Mucosa of descending colon (tissue), 3 donors: ENCODE results near the gene PTPN12. TPM values are rescaled to one million over a fixed set of nuclear protein-coding genes. Genes with fewer than 3 reads are reported as not detected.
"Not testable (repeated sequence)": the region's sequence is repeated elsewhere in the genome, so short reads cannot be mapped to it uniquely, and the experiment has no call there.

Experiments used
- ATAC-seq: fragments of 200-7000 bp; cut with Tn5 transposase; one replicate; pipeline ENCODE4 v1.9.1; 2020; ENCODE audit warnings: mild to moderate bottlenecking, moderate library complexity
- DNase-seq, 3 donors: peaks; one replicate each; pipeline ENCODE4 v3.0.0-alpha.2; 2020
- H3K36me3 ChIP-seq: fragments of 200-600 bp; one replicate; pipeline ENCODE4 v1.8.0; 2021; ENCODE audit warnings: low read depth, mild to moderate bottlenecking
- H3K4me1 ChIP-seq: fragments of 200-600 bp; one replicate; pipeline ENCODE4 v1.8.0; 2021; ENCODE audit warnings: low read depth, mild to moderate bottlenecking
- H3K4me3 ChIP-seq: fragments of 200-600 bp; one replicate; pipeline ENCODE4 v1.8.0; 2021; ENCODE audit warnings: mild to moderate bottlenecking
- H3K9me3 ChIP-seq: fragments of 200-600 bp; one replicate; pipeline ENCODE4 v1.8.0; 2021; ENCODE audit warnings: mild to moderate bottlenecking
- intact Hi-C, 2 donors: fragments of 100-400 bp; cut with DNase I in 1 of 2; cut with micrococcal nuclease in 1 of 2; formaldehyde crosslinking; loops; one replicate each; pipeline versions ENCODE4 v1.11.0 to v1.11.1; 2022; cut with DNase I, micrococcal nuclease
- total RNA-seq, 3 donors: library from RNA; stranded (reverse); fragmentation: NEBNext Ultra II Directional in 2 of 3; extraction: Animal tissue kit (Norgen Biotek cat#: 25700) in 2 of 3; gene quantifications; one replicate each; pipeline versions ENCODE4 v1.2.1 to v1.2.4, GENCODE V29; 2021 to 2023
- TF ChIP-seq, protein P1 (sequence below): fragments of 200-600 bp; IDR thresholded peaks from one replicate; pipeline ENCODE4 v1.8.0; 2022; ENCODE audit warnings: antibody characterized with exemption, mild to moderate bottlenecking
- donor health status: DM: no; HTN: no; CAD: no; lungs with moderate emphysema.
- donor health status: DM: no; HTN: no; CAD: no.
- donor health status: DM: no; HTN: yes; CAD: no.

PTPN12 gene
- total RNA-seq, 3 donors from 2014 or later = 42.0 to 92.1 (median 44.6) TPM

DNA sequence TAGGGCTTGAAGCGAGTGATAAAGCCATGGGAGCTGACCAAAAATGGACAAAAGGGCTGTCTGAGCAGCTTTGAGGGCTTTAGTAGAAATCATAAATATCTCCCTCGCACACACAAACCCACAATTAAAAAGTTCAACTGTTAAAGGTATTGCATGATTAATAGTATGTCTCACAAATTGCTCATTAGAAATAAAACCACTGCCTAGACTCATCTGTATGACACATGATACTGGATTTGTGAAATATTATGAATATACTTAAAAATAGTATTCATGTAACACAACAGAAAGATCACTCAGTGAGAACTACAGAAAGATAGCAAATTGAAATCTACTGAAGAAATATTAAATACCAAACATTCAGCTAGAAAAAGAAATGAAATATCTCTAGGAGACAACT, 11.9 kb upstream of the PTPN12 start:
- H3K36me3 ChIP-seq = no peaks in the 10 kb centered on the region
- intact Hi-C loops = no loop called here
- ATAC-seq (no peak), DNase-seq (no peak)
- TF ChIP-seq, protein P1, sequence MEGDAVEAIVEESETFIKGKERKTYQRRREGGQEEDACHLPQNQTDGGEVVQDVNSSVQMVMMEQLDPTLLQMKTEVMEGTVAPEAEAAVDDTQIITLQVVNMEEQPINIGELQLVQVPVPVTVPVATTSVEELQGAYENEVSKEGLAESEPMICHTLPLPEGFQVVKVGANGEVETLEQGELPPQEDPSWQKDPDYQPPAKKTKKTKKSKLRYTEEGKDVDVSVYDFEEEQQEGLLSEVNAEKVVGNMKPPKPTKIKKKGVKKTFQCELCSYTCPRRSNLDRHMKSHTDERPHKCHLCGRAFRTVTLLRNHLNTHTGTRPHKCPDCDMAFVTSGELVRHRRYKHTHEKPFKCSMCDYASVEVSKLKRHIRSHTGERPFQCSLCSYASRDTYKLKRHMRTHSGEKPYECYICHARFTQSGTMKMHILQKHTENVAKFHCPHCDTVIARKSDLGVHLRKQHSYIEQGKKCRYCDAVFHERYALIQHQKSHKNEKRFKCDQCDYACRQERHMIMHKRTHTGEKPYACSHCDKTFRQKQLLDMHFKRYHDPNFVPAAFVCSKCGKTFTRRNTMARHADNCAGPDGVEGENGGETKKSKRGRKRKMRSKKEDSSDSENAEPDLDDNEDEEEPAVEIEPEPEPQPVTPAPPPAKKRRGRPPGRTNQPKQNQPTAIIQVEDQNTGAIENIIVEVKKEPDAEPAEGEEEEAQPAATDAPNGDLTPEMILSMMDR = no peak
- no peaks in the 10 kb centered on the region for H3K9me3 ChIP-seq
- H3K4me3 ChIP-seq = no peak overlapping the region
- no peaks in the 10 kb centered on the region for H3K4me1 ChIP-seq

DNA sequence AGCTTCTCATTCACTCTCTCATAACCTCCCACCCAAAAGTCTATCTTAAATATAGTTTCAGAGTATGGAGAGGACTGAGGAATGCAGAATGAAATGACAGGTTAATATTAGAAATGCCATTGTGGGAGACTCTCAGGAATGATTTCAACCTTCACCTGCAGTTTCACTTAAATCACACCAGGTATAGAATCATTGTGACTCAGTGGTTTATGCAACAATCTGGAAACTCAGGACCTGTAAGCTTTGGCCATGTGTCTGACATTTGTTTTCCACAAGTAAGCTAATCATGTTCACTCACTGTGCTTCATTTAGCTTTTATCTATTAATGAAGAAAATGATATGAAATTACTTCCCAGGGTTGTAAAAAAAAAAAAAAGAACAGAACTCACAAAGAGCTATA, 8.7 kb upstream of the PTPN12 start:
- Histone ChIP-seq H3K4me3 (no peak overlapping the region), H3K9me3 (no peaks in the 10 kb centered on the region), H3K36me3 (no peaks in the 10 kb centered on the region), H3K4me1 (no peaks in the 10 kb centered on the region)
- ATAC-seq (no peak), DNase-seq (no peak)
- intact Hi-C loops = no loop called here
- TF ChIP-seq, protein P1 = no peak

DNA sequence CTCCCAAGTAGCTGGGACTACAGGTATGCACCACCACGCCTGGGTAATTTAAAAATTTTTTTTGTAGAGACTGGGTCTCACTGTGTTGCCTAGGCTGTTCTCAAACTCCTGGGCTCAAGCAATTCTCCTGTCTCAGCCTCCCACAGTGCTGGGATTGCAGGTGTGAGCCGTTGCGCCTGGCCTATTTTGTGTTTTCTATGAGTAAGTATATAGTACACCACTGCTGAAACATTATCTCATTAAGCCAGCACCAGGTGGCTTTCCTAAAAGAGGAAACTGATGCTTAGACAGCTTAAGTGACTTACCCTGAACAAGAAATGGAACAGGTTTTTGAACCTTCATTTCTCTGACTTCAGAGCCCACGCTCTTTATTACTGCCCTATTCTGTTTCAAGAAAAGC, 7.8 kb upstream of the PTPN12 start:
- Histone ChIP-seq H3K4me3 (no peak overlapping the region), H3K4me1 (no peaks in the 10 kb centered on the region), H3K9me3 (no peaks in the 10 kb centered on the region), H3K36me3 (no peaks in the 10 kb centered on the region)
- TF ChIP-seq, protein P1 = no peak
- intact Hi-C loops = no loop called here
- ATAC-seq (no peak), DNase-seq (no peak)

DNA sequence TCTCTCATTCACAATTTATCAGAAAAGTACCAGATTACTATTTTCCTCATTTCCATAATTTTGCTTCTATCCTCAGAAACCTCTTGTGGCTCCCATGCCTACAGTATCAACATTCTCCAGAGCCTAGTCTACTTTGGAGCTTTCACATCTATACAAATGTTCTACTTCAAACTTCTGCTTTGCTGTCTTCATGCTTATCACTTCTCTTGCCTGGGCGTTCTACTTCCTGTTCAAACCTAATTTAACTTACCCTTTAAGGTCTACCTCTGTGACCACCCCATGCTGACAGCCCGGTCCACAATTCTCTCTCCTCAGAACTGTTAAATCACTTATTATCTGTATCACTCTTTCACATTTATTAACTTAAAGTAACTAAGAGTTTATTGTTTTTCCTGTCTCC, 6.1 kb upstream of the PTPN12 start:
- no peaks in the 10 kb centered on the region for H3K36me3 ChIP-seq
- no peak for DNase-seq
- H3K4me3 ChIP-seq = no peak overlapping the region
- no peak for ATAC-seq
- no peaks in the 10 kb centered on the region for H3K4me1 ChIP-seq
- TF ChIP-seq, protein P1 = no peak
- H3K9me3 ChIP-seq = no peaks in the 10 kb centered on the region
- intact Hi-C loops = no loop called here

DNA sequence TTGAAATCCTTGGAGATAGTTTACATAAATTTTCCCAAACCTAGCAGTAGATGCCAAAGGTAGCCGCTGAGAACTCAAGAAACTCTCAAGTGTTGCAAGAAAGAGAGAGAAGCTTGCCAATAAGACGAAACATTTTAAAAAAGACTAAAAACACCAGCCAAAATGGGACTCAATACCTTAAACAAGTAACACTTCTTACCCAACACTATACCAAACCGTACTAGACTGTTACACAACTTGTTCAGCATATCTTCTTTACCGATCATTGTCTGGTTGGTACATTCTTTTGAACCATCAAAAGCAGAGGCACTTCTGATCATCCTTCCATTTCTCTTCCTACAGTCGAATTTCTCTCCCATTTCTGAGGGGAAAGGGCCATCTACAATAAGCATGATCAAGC, 4.8 kb upstream of the PTPN12 start:
- intact Hi-C loops = no loop called here
- ATAC-seq (no peak), DNase-seq (no peak)
- Histone ChIP-seq H3K36me3 (no peaks in the 10 kb centered on the region), H3K4me3 (no peak overlapping the region), H3K9me3 (no peaks in the 10 kb centered on the region), H3K4me1 (no peaks in the 10 kb centered on the region)
- TF ChIP-seq, protein P1 = no peak

DNA sequence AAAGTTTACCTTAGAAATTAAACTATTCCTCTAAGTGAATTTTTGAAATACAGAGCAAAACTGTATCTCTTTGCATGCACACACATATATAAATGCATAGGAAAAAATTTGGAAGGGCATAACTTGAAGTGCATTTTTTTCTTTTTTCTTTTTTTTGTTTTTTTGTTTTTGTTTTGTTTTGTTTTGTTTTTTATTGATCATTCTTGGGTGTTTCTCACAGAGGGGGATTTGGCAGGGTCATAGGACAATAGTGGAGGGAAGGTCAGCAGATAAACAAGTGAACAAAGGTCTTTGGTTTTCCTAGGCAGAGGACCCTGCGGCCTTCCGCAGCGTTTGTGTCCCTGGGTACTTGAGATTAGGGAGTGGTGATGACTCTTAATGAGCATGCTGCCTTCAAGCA, 4.4 kb upstream of the PTPN12 start:
- intact Hi-C loops, ATAC-seq: not testable (repeated sequence)

DNA sequence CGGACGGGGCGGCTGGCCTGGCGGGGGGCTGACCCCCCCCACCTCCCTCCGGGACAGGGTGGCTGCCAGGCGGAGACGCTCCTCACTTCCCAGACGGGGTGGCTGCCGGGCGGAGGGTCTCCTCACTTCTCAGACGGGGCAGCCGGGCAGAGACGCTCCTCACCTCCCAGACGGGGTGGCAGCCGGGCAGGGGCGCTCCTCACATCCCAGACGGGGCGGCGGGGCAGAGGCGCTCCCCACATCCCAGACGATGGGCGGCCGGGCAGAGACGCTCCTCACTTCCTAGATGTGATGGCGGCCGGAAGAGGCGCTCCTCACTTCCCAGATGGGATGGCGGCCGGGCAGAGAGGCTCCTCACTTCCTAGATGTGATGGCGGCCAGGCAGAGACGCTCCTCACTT, 3.0 kb upstream of the PTPN12 start:
- intact Hi-C loops, H3K36me3 ChIP-seq, H3K4me1 ChIP-seq, H3K9me3 ChIP-seq, ATAC-seq, DNase-seq, H3K4me3 ChIP-seq: not testable (repeated sequence)

More for the DNA sequence above, 4.4 kb upstream of the PTPN12 start:
- not testable (repeated sequence) for H3K4me3 ChIP-seq, H3K9me3 ChIP-seq, DNase-seq, H3K36me3 ChIP-seq, H3K4me1 ChIP-seq
